ENCODE measurements around the gene CLEC4G. TPM values are rescaled to one million over a fixed set of nuclear protein-coding genes. Genes with fewer than 3 reads are reported as not detected.

Gene CLEC4G
- total RNA-seq, 1 donor from 2014 or later: not detected

DNA sequence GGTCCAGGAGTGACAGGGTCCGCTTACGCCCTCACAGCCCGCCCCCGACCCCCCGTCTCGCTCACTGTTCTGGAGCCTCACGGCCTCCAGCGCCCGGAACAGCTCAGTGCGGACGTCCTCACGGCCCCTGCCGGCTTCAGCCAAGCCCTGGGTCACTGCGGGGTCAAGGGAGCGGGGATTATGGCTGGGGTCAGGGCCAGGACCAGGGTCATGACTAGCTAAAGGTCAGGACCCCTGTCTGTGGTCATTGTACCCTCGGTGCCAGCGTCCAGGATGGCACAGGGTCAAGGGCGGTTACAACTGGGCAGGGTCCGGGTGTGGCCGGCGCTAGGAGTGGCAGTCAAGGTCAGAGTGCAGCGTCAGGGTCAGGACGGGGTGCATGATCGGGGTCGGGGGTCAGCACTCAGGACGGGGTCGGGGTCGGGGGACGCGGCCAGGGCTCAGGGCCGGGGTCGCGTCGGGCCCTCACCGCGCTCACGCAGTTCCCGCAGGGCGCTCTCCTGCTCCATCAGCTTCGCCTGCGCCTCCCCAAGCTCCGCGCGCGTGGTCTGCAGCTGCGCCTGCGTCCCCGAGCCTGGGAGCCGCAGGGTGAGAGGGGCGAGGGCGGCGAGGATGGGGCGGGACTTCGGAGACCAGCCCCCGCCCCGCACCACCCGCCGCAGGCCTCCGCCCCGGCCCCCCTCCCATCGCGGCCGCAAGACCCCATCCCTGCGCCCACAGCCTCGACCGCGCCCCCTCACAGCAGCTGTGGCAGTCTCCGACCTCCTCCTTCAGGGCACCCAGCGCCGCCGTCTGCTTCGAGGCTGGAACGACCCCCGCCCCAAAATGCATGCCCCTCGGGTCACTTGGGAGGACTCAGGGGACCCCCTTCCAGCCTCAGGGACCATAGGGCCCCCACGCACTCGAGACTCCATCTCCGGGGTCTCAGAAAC is 1.4 kb downstream of the CLEC4G start:
- H3K9me3 Mint-ChIP-seq: no peaks in the 10 kb centered on the region
- no peak overlapping the region for H3K4me3 Mint-ChIP-seq
- no peak for DNase-seq (ENCODE audit: extremely low spot score, unreplicated experiment)
- H3K4me1 Mint-ChIP-seq (ENCODE audit: unreplicated experiment): no peaks in the 10 kb centered on the region
- TF ChIP-seq CTCF (conservative IDR thresholded peaks at IDR 0.05): no peak
- H3K36me3 Mint-ChIP-seq: no peaks in the 10 kb centered on the region
- peaks cover 77% of the 10 kb centered on the region for H3K27me3 Mint-ChIP-seq
- no peak overlapping the region for H3K27ac Mint-ChIP-seq

- Mint-ChIP-seq H3K36me3 (no peaks in the 10 kb centered on the region), H3K4me3 (no peak overlapping the region), H3K4me1 (ENCODE audit: unreplicated experiment) (no peaks in the 10 kb centered on the region), H3K27ac (no peak overlapping the region), H3K9me3 (no peaks in the 10 kb centered on the region), H3K27me3 (peaks cover 71% of the 10 kb centered on the region)
- TF ChIP-seq CTCF (conservative IDR thresholded peaks at IDR 0.05): no peak
- no peak for DNase-seq (ENCODE audit: extremely low spot score, unreplicated experiment)
Observed at GRCh38 chr19:7729831-7730285, 2.1 kb downstream of the CLEC4G start.

- no peak overlapping the region for H3K27ac Mint-ChIP-seq
- H3K4me1 Mint-ChIP-seq (ENCODE audit: unreplicated experiment): no peaks in the 10 kb centered on the region
- H3K27me3 Mint-ChIP-seq: peaks cover 66% of the 10 kb centered on the region
- no peak for DNase-seq (ENCODE audit: extremely low spot score, unreplicated experiment)
- H3K4me3 Mint-ChIP-seq: no peak overlapping the region
- no peaks in the 10 kb centered on the region for H3K36me3 Mint-ChIP-seq
- TF ChIP-seq CTCF (conservative IDR thresholded peaks at IDR 0.05): no peak
- H3K9me3 Mint-ChIP-seq: no peaks in the 10 kb centered on the region
Observed at GRCh38 chr19:7729211-7729610, 2.7 kb downstream of the CLEC4G start.

- Mint-ChIP-seq H3K27ac (no peak overlapping the region), H3K36me3 (no peaks in the 10 kb centered on the region), H3K4me1 (ENCODE audit: unreplicated experiment) (no peaks in the 10 kb centered on the region), H3K4me3 (no peak overlapping the region), H3K27me3 (peaks cover 45% of the 10 kb centered on the region), H3K9me3 (no peaks in the 10 kb centered on the region)
- TF ChIP-seq CTCF (conservative IDR thresholded peaks at IDR 0.05): no peak
- no peak for DNase-seq (ENCODE audit: extremely low spot score, unreplicated experiment)
Observed at GRCh38 chr19:7725791-7726190, 6.1 kb downstream of the CLEC4G start.

GRCh38 chr19:7722231-7722651 is 9.7 kb downstream of the CLEC4G start:
- no peaks in the 10 kb centered on the region for H3K36me3 Mint-ChIP-seq
- H3K9me3 Mint-ChIP-seq: no peaks in the 10 kb centered on the region
- H3K27ac Mint-ChIP-seq: no peak overlapping the region
- no peak overlapping the region for H3K4me3 Mint-ChIP-seq
- no peak for DNase-seq (ENCODE audit: extremely low spot score, unreplicated experiment)
- H3K4me1 Mint-ChIP-seq (ENCODE audit: unreplicated experiment): no peaks in the 10 kb centered on the region
- peaks cover 14% of the 10 kb centered on the region for H3K27me3 Mint-ChIP-seq
- no peak for TF ChIP-seq CTCF (conservative IDR thresholded peaks at IDR 0.05)

All from type B pancreatic cell (in vitro differentiated cells).